ENCODE data around the gene RAD51B.

Gene RAD51B

GRCh38 chr14:68539241-68539737 lies 719.7 kb downstream of the RAD51B start:
- H3K27ac Mint-ChIP-seq = peak overlapping the region; percentile 41
- H3K27me3 Mint-ChIP-seq = no peaks in the 10 kb centered on the region
- peaks cover 6% of the 10 kb centered on the region for H3K36me3 Mint-ChIP-seq
- peaks cover 11% of the 10 kb centered on the region for H3K4me1 Mint-ChIP-seq
- ATAC-seq = no peak
- peaks cover under 1% of the 10 kb centered on the region for H3K9me3 Mint-ChIP-seq
- H3K4me3 Mint-ChIP-seq = no peak overlapping the region

- Mint-ChIP-seq H3K4me1 (peaks cover 14% of the 10 kb centered on the region), H3K27me3 (no peaks in the 10 kb centered on the region), H3K9me3 (no peaks in the 10 kb centered on the region), H3K4me3 (no peak overlapping the region), H3K36me3 (peaks cover 6% of the 10 kb centered on the region), H3K27ac (peak overlapping the region; percentile 41)
- no peak for ATAC-seq
These were observed 720.2 kb downstream of the RAD51B start for GRCh38 chr14:68539789-68540188.

GRCh38 chr14:68541178-68541896 lies 721.8 kb downstream of the RAD51B start:
- peaks cover 6% of the 10 kb centered on the region for H3K36me3 Mint-ChIP-seq
- no peaks in the 10 kb centered on the region for H3K9me3 Mint-ChIP-seq
- no peak for ATAC-seq
- H3K4me3 Mint-ChIP-seq = no peak overlapping the region
- no peaks in the 10 kb centered on the region for H3K27me3 Mint-ChIP-seq
- peaks cover 14% of the 10 kb centered on the region for H3K4me1 Mint-ChIP-seq
- H3K27ac Mint-ChIP-seq = no peak overlapping the region

GRCh38 chr14:68542346-68542745 lies 722.8 kb downstream of the RAD51B start:
- no peak overlapping the region for H3K27ac Mint-ChIP-seq
- no peaks in the 10 kb centered on the region for H3K27me3 Mint-ChIP-seq
- H3K4me1 Mint-ChIP-seq = peaks cover 19% of the 10 kb centered on the region
- ATAC-seq = no peak
- peaks cover 6% of the 10 kb centered on the region for H3K36me3 Mint-ChIP-seq
- no peak overlapping the region for H3K4me3 Mint-ChIP-seq
- H3K9me3 Mint-ChIP-seq = no peaks in the 10 kb centered on the region

- no peak for ATAC-seq
- Mint-ChIP-seq H3K4me3 (no peak overlapping the region), H3K27me3 (no peaks in the 10 kb centered on the region), H3K27ac (no peak overlapping the region), H3K9me3 (no peaks in the 10 kb centered on the region), H3K36me3 (peaks cover 6% of the 10 kb centered on the region), H3K4me1 (peaks cover 20% of the 10 kb centered on the region)
These were observed 723.9 kb downstream of the RAD51B start for GRCh38 chr14:68543516-68543915.

- peaks cover 14% of the 10 kb centered on the region for H3K4me1 Mint-ChIP-seq
- ATAC-seq = no peak
- no peak overlapping the region for H3K27ac Mint-ChIP-seq
- H3K4me3 Mint-ChIP-seq = no peak overlapping the region
- peaks cover 6% of the 10 kb centered on the region for H3K36me3 Mint-ChIP-seq
- no peaks in the 10 kb centered on the region for H3K9me3 Mint-ChIP-seq
- no peaks in the 10 kb centered on the region for H3K27me3 Mint-ChIP-seq
These were observed 724.7 kb downstream of the RAD51B start for GRCh38 chr14:68544081-68544892.

- Mint-ChIP-seq H3K27ac (peak overlapping the region; percentile 26), H3K4me3 (no peak overlapping the region)
These were observed 727.3 kb downstream of the RAD51B start for GRCh38 chr14:68546839-68547238.

GRCh38 chr14:68547305-68548193 lies 728.0 kb downstream of the RAD51B start:
- H3K36me3 Mint-ChIP-seq = no peaks in the 10 kb centered on the region
- H3K27me3 Mint-ChIP-seq = no peaks in the 10 kb centered on the region
- peak overlapping the region; percentile 26 for H3K27ac Mint-ChIP-seq
- H3K9me3 Mint-ChIP-seq = no peaks in the 10 kb centered on the region
- ATAC-seq = no peak
- no peak overlapping the region for H3K4me3 Mint-ChIP-seq
- H3K4me1 Mint-ChIP-seq = peaks cover 17% of the 10 kb centered on the region

More at GRCh38 chr14:68546839-68547238, 727.3 kb downstream of the RAD51B start:
- H3K27me3 Mint-ChIP-seq = no peaks in the 10 kb centered on the region
- H3K9me3 Mint-ChIP-seq = no peaks in the 10 kb centered on the region
- no peak for ATAC-seq
- H3K4me1 Mint-ChIP-seq = peaks cover 12% of the 10 kb centered on the region
- no peaks in the 10 kb centered on the region for H3K36me3 Mint-ChIP-seq

- Mint-ChIP-seq H3K4me1 (peaks cover 26% of the 10 kb centered on the region), H3K36me3 (no peaks in the 10 kb centered on the region), H3K4me3 (no peak overlapping the region), H3K27me3 (no peaks in the 10 kb centered on the region), H3K27ac (no peak overlapping the region), H3K9me3 (no peaks in the 10 kb centered on the region)
- ATAC-seq = no peak
These were observed 728.9 kb downstream of the RAD51B start for GRCh38 chr14:68548194-68549076.

- Mint-ChIP-seq H3K27ac (peak overlapping the region; percentile 0), H3K4me1 (peaks cover 32% of the 10 kb centered on the region), H3K9me3 (no peaks in the 10 kb centered on the region), H3K4me3 (no peak overlapping the region), H3K27me3 (no peaks in the 10 kb centered on the region), H3K36me3 (no peaks in the 10 kb centered on the region)
- no peak for ATAC-seq
These were observed 730.7 kb downstream of the RAD51B start for GRCh38 chr14:68550338-68550715.

GRCh38 chr14:68551045-68551683 lies 731.6 kb downstream of the RAD51B start:
- Mint-ChIP-seq H3K4me1 (peaks cover 34% of the 10 kb centered on the region), H3K36me3 (no peaks in the 10 kb centered on the region), H3K27ac (peak overlapping the region; percentile 0), H3K9me3 (no peaks in the 10 kb centered on the region), H3K4me3 (no peak overlapping the region), H3K27me3 (no peaks in the 10 kb centered on the region)
- no peak for ATAC-seq

- H3K27ac Mint-ChIP-seq = no peak overlapping the region
- ATAC-seq = no peak
These were observed 732.5 kb downstream of the RAD51B start for GRCh38 chr14:68552075-68552474.

GRCh38 chr14:68552602-68553001 lies 733.0 kb downstream of the RAD51B start:
- Mint-ChIP-seq H3K4me3 (no peak overlapping the region), H3K27me3 (no peaks in the 10 kb centered on the region), H3K36me3 (no peaks in the 10 kb centered on the region), H3K27ac (peak overlapping the region; percentile 41), H3K4me1 (peaks cover 32% of the 10 kb centered on the region), H3K9me3 (no peaks in the 10 kb centered on the region)
- no peak for ATAC-seq

More at GRCh38 chr14:68552075-68552474, 732.5 kb downstream of the RAD51B start:
- no peaks in the 10 kb centered on the region for H3K9me3 Mint-ChIP-seq
- no peaks in the 10 kb centered on the region for H3K36me3 Mint-ChIP-seq
- no peaks in the 10 kb centered on the region for H3K27me3 Mint-ChIP-seq
- no peak overlapping the region for H3K4me3 Mint-ChIP-seq
- H3K4me1 Mint-ChIP-seq = peaks cover 36% of the 10 kb centered on the region

- no peaks in the 10 kb centered on the region for H3K9me3 Mint-ChIP-seq
- H3K4me1 Mint-ChIP-seq = peaks cover 32% of the 10 kb centered on the region
- no peak for ATAC-seq
- no peaks in the 10 kb centered on the region for H3K36me3 Mint-ChIP-seq
- no peaks in the 10 kb centered on the region for H3K27me3 Mint-ChIP-seq
- peak overlapping the region; percentile 41 for H3K27ac Mint-ChIP-seq
- no peak overlapping the region for H3K4me3 Mint-ChIP-seq
These were observed 733.7 kb downstream of the RAD51B start for GRCh38 chr14:68553311-68553710.
